ENCODE measurements around the gene RHEB.
"Not testable (repeated sequence)": the region's sequence is repeated elsewhere in the genome, so short reads cannot be mapped to it uniquely, and the experiment has no call there.

Gene RHEB

GRCh38 chr7:151519765-151520418 lies at the start of gene RHEB:
TSS of gene RHEB (minus strand) at chr7:151519895. CDS start at chr7:151519511, 384 bp downstream.
- peak; percentile 95 to 96 for DNase-seq (ENCODE audit: low read depth in 2 of 2)

GRCh38 chr7:151566897-151567320 lies 47.2 kb upstream of the RHEB start:
- DNase-seq (ENCODE audit: low read depth in 2 of 2): no peak

- DNase-seq (ENCODE audit: low read depth in 2 of 2): no peak
Measured at GRCh38 chr7:151565541-151565940, 45.8 kb upstream of the RHEB start.

- no peak for DNase-seq (ENCODE audit: low read depth in 2 of 2)
Measured at GRCh38 chr7:151560243-151560642, 40.5 kb upstream of the RHEB start.

- DNase-seq (ENCODE audit: low read depth in 2 of 2): no peak
Measured at GRCh38 chr7:151559557-151560183, 40.0 kb upstream of the RHEB start.

- no peak for DNase-seq (ENCODE audit: low read depth in 2 of 2)
Measured at GRCh38 chr7:151558575-151558974, 38.9 kb upstream of the RHEB start.

- no peak for DNase-seq (ENCODE audit: low read depth in 2 of 2)
Measured at GRCh38 chr7:151556592-151556991, 36.9 kb upstream of the RHEB start.

GRCh38 chr7:151553356-151553755 lies 33.7 kb upstream of the RHEB start:
- DNase-seq (ENCODE audit: low read depth in 2 of 2): no peak

GRCh38 chr7:151552352-151553028 lies 32.8 kb upstream of the RHEB start:
- no peak for DNase-seq (ENCODE audit: low read depth in 2 of 2)

GRCh38 chr7:151551820-151552219 lies 32.1 kb upstream of the RHEB start:
- DNase-seq (ENCODE audit: low read depth in 2 of 2): no peak

GRCh38 chr7:151550656-151551286 lies 31.1 kb upstream of the RHEB start:
- no peak for DNase-seq (ENCODE audit: low read depth in 2 of 2)

GRCh38 chr7:151549644-151550043 lies 29.9 kb upstream of the RHEB start:
- no peak for DNase-seq (ENCODE audit: low read depth in 2 of 2)

GRCh38 chr7:151549083-151549482 lies 29.4 kb upstream of the RHEB start:
- DNase-seq (ENCODE audit: low read depth in 2 of 2): no peak

GRCh38 chr7:151544183-151544582 lies 24.5 kb upstream of the RHEB start:
- DNase-seq (ENCODE audit: low read depth in 2 of 2): no peak

- no peak for DNase-seq (ENCODE audit: low read depth in 2 of 2)
Measured at GRCh38 chr7:151542606-151543130, 23.0 kb upstream of the RHEB start.

- DNase-seq (ENCODE audit: low read depth in 2 of 2): no peak
Measured at GRCh38 chr7:151541709-151542499, 22.2 kb upstream of the RHEB start.

GRCh38 chr7:151540146-151540545 lies 20.5 kb upstream of the RHEB start:
- no peak for DNase-seq (ENCODE audit: low read depth in 2 of 2)

- DNase-seq (ENCODE audit: low read depth in 2 of 2): no peak
Measured at GRCh38 chr7:151539088-151539671, 19.5 kb upstream of the RHEB start.

- no peak for DNase-seq (ENCODE audit: low read depth in 2 of 2)
Measured at GRCh38 chr7:151537818-151538561, 18.3 kb upstream of the RHEB start.

GRCh38 chr7:151536178-151536577 lies 16.5 kb upstream of the RHEB start:
- DNase-seq (ENCODE audit: low read depth in 2 of 2): not testable (repeated sequence)

Data from stimulated activated CD4-positive, alpha-beta T cell treated with anti-CD3 and anti-CD28 coated beads, Interleukin-1b, Interleukin-23, amount 100 ng/mL, for 1 hour (primary cell).